Activated T-helper 17 cell treated with anti-CD3 and anti-CD28 coated beads, Interleukin-2, amount 50 U/mL, for 72 hours (primary cell): ENCODE data around the gene ITGAE. TPM values are rescaled to one million over a fixed set of nuclear protein-coding genes. Genes with fewer than 3 reads are reported as not detected.
"Not testable (repeated sequence)": the region's sequence is repeated elsewhere in the genome, so short reads cannot be mapped to it uniquely, and the experiment has no call there.

Experiments used
- ATAC-seq: fragments of 150-1000 bp; cut with Tn5 transposase; replicated peaks from 2 replicates; pipeline ENCODE4 v1.10.0; 2021; ENCODE audit warnings: mild to moderate bottlenecking, moderate library complexity
- H3K27ac Mint-ChIP-seq: one replicate; pipeline ENCODE4 v1.8.0; 2022; ENCODE audit warnings: mixed read lengths
- H3K27me3 Mint-ChIP-seq: one replicate; pipeline ENCODE4 v1.8.0; 2022; ENCODE audit warnings: mixed read lengths
- H3K36me3 Mint-ChIP-seq: one replicate; pipeline ENCODE4 v1.8.0; 2022; ENCODE audit warnings: low read depth, mild to moderate bottlenecking, mixed read lengths
- H3K4me1 Mint-ChIP-seq: one replicate; pipeline ENCODE4 v1.8.0; 2022; ENCODE audit warnings: mixed read lengths
- H3K4me3 Mint-ChIP-seq: one replicate; pipeline ENCODE4 v1.8.0; 2022; ENCODE audit warnings: mild to moderate bottlenecking, mixed read lengths
- H3K9me3 Mint-ChIP-seq: one replicate; pipeline ENCODE4 v1.8.0; 2022; ENCODE audit warnings: mixed read lengths
- total RNA-seq, 2 donors: library from RNA; stranded (reverse); gene quantifications; one replicate each; pipeline ENCODE4 v1.2.3, GENCODE V29; 2022

ITGAE gene, protein sequence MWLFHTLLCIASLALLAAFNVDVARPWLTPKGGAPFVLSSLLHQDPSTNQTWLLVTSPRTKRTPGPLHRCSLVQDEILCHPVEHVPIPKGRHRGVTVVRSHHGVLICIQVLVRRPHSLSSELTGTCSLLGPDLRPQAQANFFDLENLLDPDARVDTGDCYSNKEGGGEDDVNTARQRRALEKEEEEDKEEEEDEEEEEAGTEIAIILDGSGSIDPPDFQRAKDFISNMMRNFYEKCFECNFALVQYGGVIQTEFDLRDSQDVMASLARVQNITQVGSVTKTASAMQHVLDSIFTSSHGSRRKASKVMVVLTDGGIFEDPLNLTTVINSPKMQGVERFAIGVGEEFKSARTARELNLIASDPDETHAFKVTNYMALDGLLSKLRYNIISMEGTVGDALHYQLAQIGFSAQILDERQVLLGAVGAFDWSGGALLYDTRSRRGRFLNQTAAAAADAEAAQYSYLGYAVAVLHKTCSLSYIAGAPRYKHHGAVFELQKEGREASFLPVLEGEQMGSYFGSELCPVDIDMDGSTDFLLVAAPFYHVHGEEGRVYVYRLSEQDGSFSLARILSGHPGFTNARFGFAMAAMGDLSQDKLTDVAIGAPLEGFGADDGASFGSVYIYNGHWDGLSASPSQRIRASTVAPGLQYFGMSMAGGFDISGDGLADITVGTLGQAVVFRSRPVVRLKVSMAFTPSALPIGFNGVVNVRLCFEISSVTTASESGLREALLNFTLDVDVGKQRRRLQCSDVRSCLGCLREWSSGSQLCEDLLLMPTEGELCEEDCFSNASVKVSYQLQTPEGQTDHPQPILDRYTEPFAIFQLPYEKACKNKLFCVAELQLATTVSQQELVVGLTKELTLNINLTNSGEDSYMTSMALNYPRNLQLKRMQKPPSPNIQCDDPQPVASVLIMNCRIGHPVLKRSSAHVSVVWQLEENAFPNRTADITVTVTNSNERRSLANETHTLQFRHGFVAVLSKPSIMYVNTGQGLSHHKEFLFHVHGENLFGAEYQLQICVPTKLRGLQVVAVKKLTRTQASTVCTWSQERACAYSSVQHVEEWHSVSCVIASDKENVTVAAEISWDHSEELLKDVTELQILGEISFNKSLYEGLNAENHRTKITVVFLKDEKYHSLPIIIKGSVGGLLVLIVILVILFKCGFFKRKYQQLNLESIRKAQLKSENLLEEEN
- 10 to 100 TPM; 24.2 to 43.2 TPM for total RNA-seq

DNA sequence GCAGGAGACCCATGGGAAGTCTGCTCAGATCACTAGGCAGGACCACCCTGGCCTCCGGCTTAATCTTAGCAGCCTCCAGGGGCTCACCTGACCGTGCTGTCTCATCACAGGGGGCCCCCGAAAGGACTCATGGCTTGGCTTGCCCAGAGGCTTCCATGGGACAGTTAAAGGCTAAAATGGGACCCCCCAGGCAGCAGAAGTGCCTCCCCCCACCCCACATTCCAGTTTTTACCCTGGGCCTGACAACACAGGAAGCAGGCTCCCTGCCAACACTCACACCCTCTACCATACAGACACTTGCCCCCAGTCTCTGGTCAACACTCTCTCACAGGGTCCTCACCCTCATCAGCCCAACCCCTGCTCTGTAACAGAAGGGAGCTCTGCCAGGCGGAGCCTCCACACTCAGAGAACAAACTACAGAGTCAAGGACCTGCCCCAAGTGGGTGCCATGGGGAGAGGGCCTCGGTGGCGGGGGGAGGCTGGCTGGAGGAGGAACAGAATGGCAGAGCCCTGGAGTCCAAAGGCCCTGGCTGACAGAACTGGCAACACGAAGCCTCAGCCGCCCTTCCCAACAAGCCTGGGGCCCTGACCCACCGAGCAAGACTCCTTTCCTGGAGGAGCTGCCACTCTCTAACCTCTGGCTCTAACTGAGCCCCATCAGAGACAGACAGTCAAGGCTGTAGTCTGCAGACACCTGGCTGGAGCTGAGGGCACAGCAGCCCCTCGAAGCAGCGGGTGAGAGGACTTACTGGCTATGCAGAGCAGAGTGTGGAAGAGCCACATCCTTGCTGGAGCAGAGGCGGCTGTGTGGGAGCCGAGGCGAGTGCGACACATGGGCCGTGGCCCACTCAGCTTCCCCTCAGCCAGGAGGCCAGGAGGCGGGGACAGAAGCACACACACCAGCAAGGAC lies at the start of gene ITGAE:
Gene ITGAE (minus strand): TSS at position 827 of the 910 bp plus-strand sequence. CDS start 44 bp downstream, at position 783.
- Mint-ChIP-seq H3K4me3 (no peak within 1 kb of the TSS), H3K27me3 (no peaks in the 10 kb centered on the region), H3K27ac (no peak within 1 kb of the TSS), H3K36me3 (peaks cover 11% of the 10 kb centered on the region), H3K4me1 (peaks cover 7% of the 10 kb centered on the region), H3K9me3 (no peaks in the 10 kb centered on the region)
- no peak for ATAC-seq

DNA sequence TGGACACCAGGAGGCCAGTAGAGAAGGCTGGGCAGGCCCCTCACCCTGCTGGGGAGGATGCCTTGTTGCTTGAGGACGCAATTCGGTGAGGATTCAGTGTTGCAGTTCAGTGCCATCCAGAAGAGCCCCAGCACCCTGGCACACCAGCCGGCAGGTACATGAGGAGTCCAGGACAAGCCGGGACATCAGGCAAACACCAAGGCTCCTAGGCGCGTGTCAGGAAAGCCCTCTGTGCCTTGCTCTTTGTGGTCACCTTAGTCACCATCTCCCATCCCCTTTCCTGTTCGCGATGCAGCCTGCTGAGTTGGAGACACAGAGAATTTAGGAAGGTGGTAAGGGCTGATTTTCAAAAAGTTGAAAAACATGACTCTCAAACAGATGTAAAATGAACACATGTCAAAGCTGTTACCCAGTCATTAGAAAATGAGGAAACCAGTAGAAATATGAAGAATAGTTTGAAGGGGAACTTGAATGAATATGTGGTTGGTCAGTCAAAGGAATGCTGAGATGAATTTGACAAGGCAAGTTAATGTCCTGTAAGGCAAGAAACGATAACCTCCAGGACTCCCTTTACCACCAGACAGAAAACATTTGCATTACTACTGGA lies 47.3 kb upstream of the ITGAE start:
- peaks cover 11% of the 10 kb centered on the region for H3K36me3 Mint-ChIP-seq
- peaks cover 20% of the 10 kb centered on the region for H3K4me1 Mint-ChIP-seq
- H3K9me3 Mint-ChIP-seq: no peaks in the 10 kb centered on the region
- peaks cover 5% of the 10 kb centered on the region for H3K27me3 Mint-ChIP-seq
- H3K27ac Mint-ChIP-seq: no peak overlapping the region
- no peak overlapping the region for H3K4me3 Mint-ChIP-seq
- no peak for ATAC-seq

DNA sequence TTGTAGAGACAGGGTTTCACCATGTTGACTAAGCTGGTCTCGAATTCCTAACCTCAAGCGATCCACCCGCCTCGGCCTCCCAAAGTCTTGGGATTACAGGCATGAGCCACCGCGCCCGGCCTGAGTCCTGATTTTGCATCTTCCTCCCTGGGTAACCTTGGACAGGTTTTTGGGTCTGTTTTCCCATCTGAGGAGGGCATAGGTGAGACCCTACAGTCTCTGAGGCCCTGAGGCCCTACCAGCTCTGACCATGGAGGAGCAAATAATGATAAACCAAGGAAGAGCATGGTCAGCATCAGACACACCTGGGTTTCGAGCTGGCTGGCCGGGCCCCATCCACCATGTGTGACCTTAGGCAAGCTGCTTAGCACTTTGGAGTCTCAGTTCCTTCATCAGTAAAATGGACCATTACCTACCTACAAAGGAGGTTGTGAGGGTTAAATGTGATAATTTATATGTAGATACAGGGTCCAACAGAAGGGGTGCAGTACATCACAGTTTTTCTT lies 46.2 kb upstream of the ITGAE start:
- Mint-ChIP-seq H3K4me1 (peaks cover 20% of the 10 kb centered on the region), H3K36me3 (peaks cover 23% of the 10 kb centered on the region), H3K4me3 (peak overlapping the region; percentile 93), H3K9me3 (no peaks in the 10 kb centered on the region), H3K27ac (no peak overlapping the region), H3K27me3 (peaks cover 5% of the 10 kb centered on the region)
- no peak for ATAC-seq

DNA sequence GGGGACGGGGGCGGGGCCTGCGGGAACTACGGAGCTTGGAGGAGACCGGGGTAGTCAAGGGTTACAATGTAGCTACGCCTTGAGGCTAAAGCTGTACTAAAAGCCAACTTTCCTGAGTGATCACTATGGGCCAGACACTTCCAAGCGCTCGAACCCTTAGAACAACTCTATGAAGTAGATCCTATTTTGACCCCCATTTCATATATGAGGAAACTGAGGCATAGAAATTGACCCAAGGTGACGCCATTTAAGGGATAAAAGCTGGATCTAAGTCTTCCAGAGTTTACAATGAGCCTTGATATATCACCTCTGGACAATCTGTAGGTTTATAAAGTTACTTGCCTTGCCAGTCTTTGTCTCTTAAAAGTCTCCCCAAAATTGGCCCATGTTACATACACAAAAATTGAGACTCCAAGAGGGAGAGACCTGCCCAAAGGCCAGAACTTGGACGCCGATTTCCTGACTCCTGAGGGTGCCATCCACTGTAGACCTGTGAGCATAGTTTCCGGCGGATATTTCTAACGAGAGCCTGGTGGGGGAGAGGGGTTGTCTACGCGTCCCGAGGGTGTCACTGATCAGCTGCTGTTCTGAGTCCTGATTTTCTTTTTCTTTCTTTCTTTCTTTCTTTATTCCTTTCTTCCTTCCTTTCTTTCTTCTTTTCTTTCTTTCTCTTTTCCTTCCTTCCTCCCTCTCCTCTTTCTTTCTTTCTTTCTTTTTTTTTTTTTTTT lies 45.6 kb upstream of the ITGAE start:
- no peaks in the 10 kb centered on the region for H3K9me3 Mint-ChIP-seq
- H3K4me3 Mint-ChIP-seq: peak overlapping the region; percentile 93
- peak overlapping the region; percentile 91 for H3K27ac Mint-ChIP-seq
- peaks cover 15% of the 10 kb centered on the region for H3K4me1 Mint-ChIP-seq
- H3K27me3 Mint-ChIP-seq: no peaks in the 10 kb centered on the region
- peaks cover 29% of the 10 kb centered on the region for H3K36me3 Mint-ChIP-seq
- no peak for ATAC-seq

GRCh38 chr17:3845621-3846436 lies 44.8 kb upstream of the ITGAE start, which contains the start of gene NCBP3:
Gene NCBP3, minus strand, starts transcription at chr17:3846246. Its CDS starts 23 bp downstream, at chr17:3846223.
- Mint-ChIP-seq H3K4me3 (peak within 1 kb of the TSS; percentile 93), H3K27ac (peak within 1 kb of the TSS; percentile 91), H3K9me3 (no peaks in the 10 kb centered on the region), H3K27me3 (no peaks in the 10 kb centered on the region), H3K4me1 (peaks cover 15% of the 10 kb centered on the region), H3K36me3 (peaks cover 36% of the 10 kb centered on the region)
- peak; percentile 97 for ATAC-seq

GRCh38 chr17:3845291-3845620 lies 44.3 kb upstream of the ITGAE start:
- peak; percentile 60 for ATAC-seq
- peak overlapping the region; percentile 91 for H3K27ac Mint-ChIP-seq
- H3K4me1 Mint-ChIP-seq: peaks cover 20% of the 10 kb centered on the region
- H3K27me3 Mint-ChIP-seq: no peaks in the 10 kb centered on the region
- peak overlapping the region; percentile 93 for H3K4me3 Mint-ChIP-seq
- no peaks in the 10 kb centered on the region for H3K9me3 Mint-ChIP-seq
- peaks cover 42% of the 10 kb centered on the region for H3K36me3 Mint-ChIP-seq

- Mint-ChIP-seq H3K36me3 (peaks cover 49% of the 10 kb centered on the region), H3K4me3 (peak overlapping the region; percentile 93), H3K27ac (peak overlapping the region; percentile 91), H3K4me1 (peaks cover 20% of the 10 kb centered on the region)
- not testable (repeated sequence) for H3K27me3 Mint-ChIP-seq, H3K9me3 Mint-ChIP-seq, ATAC-seq
Measured at GRCh38 chr17:3844556-3844955, 43.6 kb upstream of the ITGAE start.

DNA sequence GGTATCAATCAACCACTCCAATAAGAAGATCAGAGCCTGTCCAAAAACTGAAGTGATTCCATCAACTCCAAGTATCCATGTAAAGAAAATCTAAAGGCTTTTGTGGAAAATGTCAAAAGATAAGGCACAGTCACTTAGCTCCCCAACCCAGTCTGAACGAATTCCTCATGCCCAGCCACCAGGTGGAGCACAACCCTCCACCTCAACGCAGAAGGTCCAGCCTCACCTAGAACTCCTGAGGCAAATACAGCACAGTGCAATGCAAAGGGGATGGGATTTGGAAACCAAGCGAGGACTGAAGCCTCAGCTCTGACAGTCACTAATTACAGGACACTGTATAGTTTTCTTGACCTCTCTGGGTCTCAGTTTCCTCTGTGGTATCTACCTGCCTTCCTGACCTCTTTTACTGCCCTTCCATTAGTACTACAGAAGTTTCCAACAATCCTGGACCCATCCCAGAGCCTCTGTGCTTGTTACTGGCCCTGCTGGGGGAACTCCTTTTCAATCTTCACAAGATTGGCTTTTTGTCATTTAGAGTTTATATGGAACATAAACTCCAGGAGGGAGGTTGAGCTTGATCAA lies 43.0 kb upstream of the ITGAE start:
- Mint-ChIP-seq H3K4me3 (peak overlapping the region; percentile 93), H3K9me3 (no peaks in the 10 kb centered on the region), H3K27ac (peak overlapping the region; percentile 91), H3K27me3 (no peaks in the 10 kb centered on the region), H3K36me3 (peaks cover 55% of the 10 kb centered on the region), H3K4me1 (peaks cover 20% of the 10 kb centered on the region)
- ATAC-seq: no peak

DNA sequence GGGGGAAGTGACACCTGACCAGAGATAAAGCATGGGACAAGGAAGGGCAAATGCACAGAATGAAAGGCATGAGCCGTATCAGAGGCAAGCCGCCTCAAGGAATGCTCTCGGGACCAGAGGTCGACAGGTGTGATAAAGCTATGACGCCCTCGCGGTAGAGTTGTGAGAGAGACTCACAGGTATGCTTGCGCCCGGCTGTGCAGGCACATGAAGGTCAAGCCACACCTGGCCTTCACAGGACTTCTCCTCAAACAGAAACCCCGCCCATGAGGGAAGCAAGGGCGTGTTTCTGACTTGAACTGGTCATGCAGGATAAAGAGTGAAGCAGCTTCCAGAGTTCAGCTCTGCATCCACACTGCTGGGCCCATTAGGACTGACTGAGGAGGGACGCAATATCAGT lies 37.2 kb upstream of the ITGAE start:
- no peak for ATAC-seq
- no peaks in the 10 kb centered on the region for H3K27me3 Mint-ChIP-seq
- peaks cover 99% of the 10 kb centered on the region for H3K36me3 Mint-ChIP-seq
- no peaks in the 10 kb centered on the region for H3K9me3 Mint-ChIP-seq
- no peak overlapping the region for H3K27ac Mint-ChIP-seq
- no peak overlapping the region for H3K4me3 Mint-ChIP-seq
- peaks cover 13% of the 10 kb centered on the region for H3K4me1 Mint-ChIP-seq

DNA sequence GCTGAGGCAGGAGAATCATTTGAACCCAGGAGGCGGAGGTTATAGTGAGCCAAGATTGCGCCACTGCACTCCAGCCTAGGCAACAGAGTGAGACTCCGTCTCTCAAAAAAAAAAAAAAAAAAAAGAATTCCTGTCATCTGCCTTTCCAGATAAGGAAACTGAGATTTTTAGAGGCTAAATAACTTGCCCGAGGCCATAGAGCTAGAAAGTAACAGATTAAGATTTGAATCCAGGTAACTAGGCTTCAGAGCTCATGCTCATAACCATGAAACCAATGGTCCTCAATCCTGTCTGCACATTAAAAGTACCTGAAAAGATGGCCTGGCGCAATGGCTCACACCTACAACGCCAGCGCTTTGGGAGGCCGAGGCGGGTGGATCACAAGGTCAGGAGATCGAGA lies 35.6 kb upstream of the ITGAE start:
- no peak for ATAC-seq
- Mint-ChIP-seq H3K36me3 (peaks cover 89% of the 10 kb centered on the region), H3K4me3 (no peak overlapping the region), H3K27ac (no peak overlapping the region), H3K27me3 (no peaks in the 10 kb centered on the region), H3K4me1 (peaks cover 13% of the 10 kb centered on the region), H3K9me3 (no peaks in the 10 kb centered on the region)

- peaks cover 80% of the 10 kb centered on the region for H3K36me3 Mint-ChIP-seq
Measured at GRCh38 chr17:3835410-3836229, 34.6 kb upstream of the ITGAE start.

More at GRCh38 chr17:3835410-3836229, 34.6 kb upstream of the ITGAE start:
- Mint-ChIP-seq H3K9me3 (no peaks in the 10 kb centered on the region), H3K27me3 (no peaks in the 10 kb centered on the region), H3K27ac (no peak overlapping the region), H3K4me1 (peaks cover 11% of the 10 kb centered on the region), H3K4me3 (no peak overlapping the region)
- ATAC-seq: no peak
